MM.1S (cell line): ENCODE results near the gene HIPK1.

ENCODE experiments used
- CTCF ChIP-seq: fragments of 300-600 bp; sonication (generic); IDR thresholded peaks from 2 replicates; pipeline ENCODE4 v1.5.1; 2016; ENCODE audit warnings: antibody characterized with exemption, low read length, mixed read lengths
- EZH2phosphoT487 ChIP-seq: fragments of 300-600 bp; sonication (generic); IDR thresholded peaks from 2 replicates; pipeline ENCODE4 v1.6.1; 2018; ENCODE audit warnings: antibody characterized with exemption, low read length

GRCh38 chr1:114026797-114027196 lies 97.7 kb downstream of the HIPK1 start:
- TF ChIP-seq CTCF: no peak
- no peak for TF ChIP-seq EZH2phosphoT487
